GM12874 (cell line): Measurements from ENCODE around the gene SGMS1.

Experiments used
- TF ChIP-seq, protein P1 (sequence below): IDR thresholded peaks from 2 replicates; pipeline ENCODE4 v1.5.1; 2011; ENCODE audit warnings: low read depth, mild to moderate bottlenecking, control low read depth, low read length, moderate library complexity; ENCODE audit not compliant: insufficient read depth

Gene SGMS1

GRCh38 chr10:50623663-50624412 is at the start of gene SGMS1:
Gene SGMS1, minus strand, starts transcription at chr10:50623956. Its CDS starts 279,842 bp downstream, at chr10:50344114.
- TF ChIP-seq, protein P1, sequence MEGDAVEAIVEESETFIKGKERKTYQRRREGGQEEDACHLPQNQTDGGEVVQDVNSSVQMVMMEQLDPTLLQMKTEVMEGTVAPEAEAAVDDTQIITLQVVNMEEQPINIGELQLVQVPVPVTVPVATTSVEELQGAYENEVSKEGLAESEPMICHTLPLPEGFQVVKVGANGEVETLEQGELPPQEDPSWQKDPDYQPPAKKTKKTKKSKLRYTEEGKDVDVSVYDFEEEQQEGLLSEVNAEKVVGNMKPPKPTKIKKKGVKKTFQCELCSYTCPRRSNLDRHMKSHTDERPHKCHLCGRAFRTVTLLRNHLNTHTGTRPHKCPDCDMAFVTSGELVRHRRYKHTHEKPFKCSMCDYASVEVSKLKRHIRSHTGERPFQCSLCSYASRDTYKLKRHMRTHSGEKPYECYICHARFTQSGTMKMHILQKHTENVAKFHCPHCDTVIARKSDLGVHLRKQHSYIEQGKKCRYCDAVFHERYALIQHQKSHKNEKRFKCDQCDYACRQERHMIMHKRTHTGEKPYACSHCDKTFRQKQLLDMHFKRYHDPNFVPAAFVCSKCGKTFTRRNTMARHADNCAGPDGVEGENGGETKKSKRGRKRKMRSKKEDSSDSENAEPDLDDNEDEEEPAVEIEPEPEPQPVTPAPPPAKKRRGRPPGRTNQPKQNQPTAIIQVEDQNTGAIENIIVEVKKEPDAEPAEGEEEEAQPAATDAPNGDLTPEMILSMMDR = no peak

DNA sequence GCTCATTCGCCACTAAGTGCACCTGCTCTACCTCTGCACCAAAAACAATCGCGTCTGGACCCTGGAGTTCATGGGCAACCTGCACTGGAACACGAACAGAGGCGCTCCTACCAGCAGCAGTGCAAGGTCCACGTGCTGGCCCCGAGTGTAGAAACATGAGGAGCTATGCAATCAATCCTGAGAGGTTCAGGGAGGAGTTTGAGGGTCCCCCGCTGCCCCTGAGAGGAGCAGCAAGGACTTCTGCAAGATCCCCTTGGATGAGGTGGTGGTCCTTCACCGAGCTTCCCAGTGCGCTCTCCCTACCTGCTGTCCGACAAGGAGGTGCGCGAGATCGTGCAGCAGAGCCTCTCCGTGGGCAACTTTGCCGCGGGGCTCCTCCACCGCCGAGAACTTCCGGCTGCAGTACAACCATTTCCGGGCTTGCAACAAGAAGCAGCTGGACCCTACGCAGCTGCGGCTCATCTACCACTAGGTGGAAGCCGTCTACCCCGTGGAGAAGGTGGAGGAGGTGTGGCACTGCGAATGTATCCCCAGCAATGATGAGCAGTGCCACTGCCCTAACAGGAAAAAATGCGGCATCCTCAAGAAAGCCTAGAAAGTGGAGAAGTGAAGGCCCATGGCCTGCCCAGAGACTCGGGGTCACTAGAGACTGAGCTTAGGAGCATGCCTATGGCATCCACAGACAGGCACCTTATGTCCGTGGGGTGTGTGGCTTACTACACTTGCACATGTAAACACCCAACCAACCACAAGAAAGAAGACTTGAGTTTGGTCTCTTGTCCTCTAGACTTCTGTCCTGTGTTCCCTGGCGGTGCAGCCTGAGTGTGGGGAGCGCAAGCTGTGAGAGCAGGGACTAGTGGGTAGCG is 36.3 kb upstream of the SGMS1 start:
- TF ChIP-seq, protein P1 = peak; percentile 46

DNA sequence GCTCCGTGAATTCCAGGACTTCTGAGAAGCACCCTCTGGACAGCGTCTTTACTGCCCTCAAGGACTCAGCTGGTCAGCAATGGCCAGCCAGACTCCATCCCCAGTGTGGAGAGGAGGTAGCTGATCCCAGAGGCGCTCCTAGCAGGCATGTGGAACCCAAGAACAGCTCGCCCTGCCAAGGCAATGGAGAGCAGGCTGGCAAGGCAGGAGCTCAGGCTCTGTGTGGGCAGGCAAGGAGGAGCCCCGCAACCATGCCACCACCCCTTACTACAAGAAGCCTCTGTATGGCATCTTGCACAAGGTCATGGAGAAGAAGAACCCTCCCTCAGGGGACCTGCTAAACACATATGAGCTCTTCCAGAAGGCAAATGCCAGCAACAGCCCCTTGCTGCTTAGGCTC is 34.4 kb upstream of the SGMS1 start:
- TF ChIP-seq, protein P1 = no peak

DNA sequence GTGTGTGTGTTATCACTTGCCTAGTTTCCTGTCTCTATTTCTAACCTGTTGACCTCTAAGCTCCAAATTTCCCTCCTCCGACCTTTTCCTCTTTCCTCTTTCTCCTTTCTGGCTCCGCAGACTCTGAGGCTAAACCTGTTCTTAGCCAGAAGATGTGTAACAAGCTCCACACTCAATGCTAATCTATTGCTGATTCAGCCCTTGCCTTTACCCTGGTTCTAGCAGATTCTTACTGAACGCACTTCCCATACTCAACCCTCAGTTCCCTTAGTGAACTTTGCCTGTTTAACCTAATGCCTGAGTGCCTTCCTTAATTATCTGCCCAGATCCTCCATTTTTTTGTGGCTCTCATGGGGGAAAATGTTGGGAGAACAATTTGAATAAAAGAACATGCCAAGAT is 30.0 kb upstream of the SGMS1 start:
- TF ChIP-seq, protein P1 = no peak

DNA sequence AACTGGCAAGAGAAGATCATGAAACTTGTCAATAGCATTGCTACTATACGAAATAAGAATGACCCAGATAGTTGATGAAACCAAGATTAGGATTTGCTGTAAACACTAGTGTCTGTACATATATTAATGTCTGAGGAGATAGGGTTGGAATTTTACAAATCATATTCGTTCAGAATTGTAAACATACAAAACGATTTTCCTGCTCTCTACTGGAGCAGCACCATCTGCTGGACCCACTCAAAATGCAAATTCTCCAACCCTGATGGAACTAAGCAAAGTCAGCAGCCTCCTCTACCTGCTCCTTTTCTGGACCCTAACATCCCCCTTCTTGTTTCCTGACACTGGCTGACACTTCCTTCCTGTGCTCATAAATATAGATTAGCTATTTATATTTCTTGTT is 29.4 kb upstream of the SGMS1 start:
- TF ChIP-seq, protein P1 = 0 out of 2 replicates have a peak, but pooled peaks have one; percentile 17

DNA sequence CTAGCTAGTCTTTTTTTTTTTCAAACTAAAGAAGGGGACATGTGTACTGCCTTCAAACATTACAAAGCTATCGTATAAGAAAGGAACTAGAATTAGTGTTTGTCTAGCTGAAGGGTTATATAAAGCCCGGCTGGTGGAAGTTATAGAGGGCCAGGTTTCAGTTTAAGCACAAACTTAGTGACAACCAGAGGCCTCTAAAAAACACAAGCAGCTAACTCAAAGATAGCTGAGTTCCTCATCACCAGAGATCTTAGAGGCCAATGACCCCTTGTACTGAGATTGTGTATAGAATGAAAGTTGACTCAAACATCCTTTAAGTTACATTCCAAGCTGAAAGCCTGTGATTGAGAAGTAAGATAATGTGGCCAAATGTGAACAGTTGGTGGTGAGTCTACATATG is 28.1 kb upstream of the SGMS1 start:
- TF ChIP-seq, protein P1 = no peak

GRCh38 chr10:50650481-50650880 is 26.7 kb upstream of the SGMS1 start:
- TF ChIP-seq, protein P1 = no peak
